SK-N-SH treated with all-trans-retinoic acid at 6 μM for 48 hours (cell line): ENCODE data around the gene MTHFD1.

ENCODE experiments used
- ATAC-seq: fragments of 200-7000 bp; cut with Tn5 transposase; 3 replicates; pipeline ENCODE4 v1.9.1; 2020; ENCODE audit warnings: mild to moderate bottlenecking, moderate library complexity
- ARNTL ChIP-seq: fragments of 450-650 bp; formaldehyde crosslinking; IDR thresholded peaks from 2 replicates; pipeline ENCODE4 v1.5.0; 2020; ENCODE audit warnings: low read depth, mild to moderate bottlenecking, moderate library complexity, borderline replicate concordance
- BACH2 ChIP-seq: fragments of 250-450 bp; sonication (Bioruptor Pico); IDR thresholded peaks from 2 replicates; pipeline ENCODE4 v1.9.0; 2021; ENCODE audit warnings: mild to moderate bottlenecking, borderline replicate concordance
- CREB5 ChIP-seq: fragments of 250-450 bp; sonication (Bioruptor Pico); IDR thresholded peaks from 2 replicates; pipeline ENCODE4 v1.5.1; 2020; ENCODE audit warnings: low read depth, mild to moderate bottlenecking, moderate library complexity
- CSDC2 ChIP-seq: fragments of 250-450 bp; sonication (Bioruptor Pico); IDR thresholded peaks from 2 replicates; pipeline ENCODE4 v1.5.0; 2020; ENCODE audit warnings: mild to moderate bottlenecking, moderate library complexity
- CSRNP3 ChIP-seq: fragments of 250-450 bp; sonication (Bioruptor Pico); IDR thresholded peaks from 2 replicates; pipeline ENCODE4 v1.5.1; 2021; ENCODE audit warnings: mild to moderate bottlenecking, moderate library complexity
- ESRRG ChIP-seq: fragments of 250-450 bp; sonication (Bioruptor Pico); IDR thresholded peaks from 2 replicates; pipeline ENCODE4 v1.6.1; 2021; ENCODE audit warnings: mild to moderate bottlenecking
- GLIS3 ChIP-seq: fragments of 250-450 bp; sonication (Bioruptor Pico); IDR thresholded peaks from 2 replicates; pipeline ENCODE4 v1.5.0; 2020; ENCODE audit warnings: mild to moderate bottlenecking, moderate library complexity
- ISL1 ChIP-seq: fragments of 250-450 bp; sonication (Bioruptor Pico); IDR thresholded peaks from 2 replicates; pipeline ENCODE4 v2.1.2; 2022; ENCODE audit warnings: mild to moderate bottlenecking, moderate library complexity
- OSR1 ChIP-seq: fragments of 250-450 bp; sonication (Bioruptor Pico); IDR thresholded peaks from 2 replicates; pipeline ENCODE4 v1.8.0; 2022; ENCODE audit warnings: moderate library complexity, mild to moderate bottlenecking, inconsistent platforms
- PATZ1 ChIP-seq: fragments of 250-450 bp; sonication (Bioruptor Pico); IDR thresholded peaks from 2 replicates; pipeline ENCODE4 v1.8.0; 2020; ENCODE audit warnings: mild to moderate bottlenecking, moderate library complexity, borderline replicate concordance
- POU6F1 ChIP-seq: fragments of 250-450 bp; sonication (Bioruptor Pico); IDR thresholded peaks from 2 replicates; pipeline ENCODE4 v1.8.0; 2021; ENCODE audit warnings: low read depth, mild to moderate bottlenecking, moderate library complexity, borderline replicate concordance
- PPARA ChIP-seq: fragments of 250-450 bp; sonication (Bioruptor Pico); IDR thresholded peaks from 2 replicates; pipeline ENCODE4 v1.5.0; 2020; ENCODE audit warnings: mild to moderate bottlenecking, borderline replicate concordance
- RARB ChIP-seq: fragments of 250-450 bp; sonication (Bioruptor Pico); IDR thresholded peaks from 2 replicates; pipeline ENCODE4 v1.8.0; 2021; ENCODE audit warnings: mild to moderate bottlenecking, moderate library complexity
- SNAI2 ChIP-seq: fragments of 250-450 bp; sonication (Bioruptor Pico); IDR thresholded peaks from 2 replicates; pipeline ENCODE4 v1.5.0; 2020; ENCODE audit warnings: mild to moderate bottlenecking, moderate library complexity
- TCF4 ChIP-seq: fragments of 250-450 bp; sonication (Bioruptor Pico); IDR thresholded peaks from 2 replicates; pipeline ENCODE4 v1.8.0; 2021; ENCODE audit warnings: mild to moderate bottlenecking, moderate library complexity, borderline replicate concordance
- TOX ChIP-seq: fragments of 250-450 bp; sonication (Bioruptor Pico); IDR thresholded peaks from 2 replicates; pipeline ENCODE4 v1.8.0; 2021; ENCODE audit warnings: mild to moderate bottlenecking, moderate library complexity, borderline replicate concordance
- TSHZ2 ChIP-seq: fragments of 250-450 bp; sonication (Bioruptor Pico); IDR thresholded peaks from 2 replicates; pipeline ENCODE4 v1.5.0; 2020; ENCODE audit warnings: mild to moderate bottlenecking, moderate library complexity
- ZC3H10 ChIP-seq: fragments of 250-450 bp; sonication (Bioruptor Pico); IDR thresholded peaks from 2 replicates; pipeline ENCODE4 v1.5.1; 2021; ENCODE audit warnings: mild to moderate bottlenecking, moderate library complexity
- ZFP3 ChIP-seq: fragments of 250-450 bp; sonication (Bioruptor Pico); IDR thresholded peaks from 2 replicates; pipeline ENCODE4 v1.5.0; 2020; ENCODE audit warnings: mild to moderate bottlenecking, moderate library complexity
- ZFP30 ChIP-seq: fragments of 450-650 bp; formaldehyde crosslinking; IDR thresholded peaks from 2 replicates; pipeline ENCODE4 v1.5.0; 2022; ENCODE audit warnings: mild to moderate bottlenecking, moderate library complexity
- ZNF565 ChIP-seq: fragments of 450-650 bp; formaldehyde crosslinking; conservative IDR thresholded peaks from 2 replicates; pipeline ENCODE4 v1.5.0; 2020; ENCODE audit warnings: low read depth, mild to moderate bottlenecking, moderate library complexity
- ZNF70 ChIP-seq: fragments of 450-650 bp; formaldehyde crosslinking; IDR thresholded peaks from 2 replicates; pipeline ENCODE4 v1.5.0; 2020; ENCODE audit warnings: mild to moderate bottlenecking, moderate library complexity
- ZNF8 ChIP-seq: fragments of 450-650 bp; formaldehyde crosslinking; IDR thresholded peaks from 2 replicates; pipeline ENCODE4 v1.5.0; 2020; ENCODE audit warnings: mild to moderate bottlenecking, moderate library complexity

Gene MTHFD1

GRCh38 chr14:64467566-64467965 lies 79.4 kb downstream of the MTHFD1 start:
- TF ChIP-seq CREB5 (no peak), BACH2 (CRISPR knock-in tag) (no peak), OSR1 (CRISPR knock-in tag) (no peak), POU6F1 (CRISPR knock-in tag) (no peak), ESRRG (CRISPR knock-in tag) (no peak), SNAI2 (CRISPR knock-in tag) (no peak)
- TF ChIP-seq, all 23 proteins: peak for 0
- ATAC-seq, result no peak

- no peak for ATAC-seq
Measured at GRCh38 chr14:64468451-64468850, 80.3 kb downstream of the MTHFD1 start.

More at GRCh38 chr14:64468451-64468850, 80.3 kb downstream of the MTHFD1 start:
- TF ChIP-seq PPARA (CRISPR knock-in tag), result no peak
- TF ChIP-seq SNAI2 (CRISPR knock-in tag), result no peak
- TF ChIP-seq RARB (CRISPR knock-in tag), result no peak
- no peak for TF ChIP-seq POU6F1 (CRISPR knock-in tag)
- no peak for TF ChIP-seq CSDC2 (CRISPR knock-in tag)
- no peak for TF ChIP-seq GLIS3 (CRISPR knock-in tag)
- TF ChIP-seq TOX, result no peak
- TF ChIP-seq ZNF8 (CRISPR knock-in tag), result no peak
- no peak for TF ChIP-seq ARNTL (CRISPR knock-in tag)
- TF ChIP-seq PATZ1 (CRISPR knock-in tag), result no peak
- no peak for TF ChIP-seq TCF4
- no peak for TF ChIP-seq ZFP30 (CRISPR knock-in tag)
- no peak for TF ChIP-seq CSRNP3 (CRISPR knock-in tag)
- TF ChIP-seq ZNF565, result no peak
- TF ChIP-seq ZC3H10 (CRISPR knock-in tag), result no peak
- TF ChIP-seq TSHZ2 (CRISPR knock-in tag), result no peak
- TF ChIP-seq ISL1 (CRISPR knock-in tag), result no peak
- TF ChIP-seq ZNF70 (CRISPR knock-in tag), result no peak
- no peak for TF ChIP-seq ZFP3 (CRISPR knock-in tag)
